ENCODE measurements around the gene CSRNP3.

The CSRNP3 gene

DNA sequence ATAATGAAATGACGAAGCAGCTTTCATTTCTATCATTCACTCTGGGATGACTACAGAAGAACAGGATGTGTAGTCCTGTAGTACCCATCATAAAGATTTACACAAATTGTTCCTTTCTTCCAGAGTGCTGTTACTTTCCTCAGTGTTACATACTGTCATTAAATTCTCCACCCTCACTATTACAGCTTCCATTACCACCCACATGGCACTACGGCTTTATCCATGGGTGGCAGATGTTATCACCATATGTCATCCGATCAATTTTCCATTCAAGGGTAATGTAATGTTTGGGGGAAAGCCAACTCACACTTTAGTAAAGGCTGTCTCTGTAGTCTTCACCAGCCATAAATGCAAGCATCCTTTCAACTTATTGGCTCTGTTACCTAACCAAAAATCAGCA, 7.1 kb upstream of the CSRNP3 start:
- TF ChIP-seq, protein P1, sequence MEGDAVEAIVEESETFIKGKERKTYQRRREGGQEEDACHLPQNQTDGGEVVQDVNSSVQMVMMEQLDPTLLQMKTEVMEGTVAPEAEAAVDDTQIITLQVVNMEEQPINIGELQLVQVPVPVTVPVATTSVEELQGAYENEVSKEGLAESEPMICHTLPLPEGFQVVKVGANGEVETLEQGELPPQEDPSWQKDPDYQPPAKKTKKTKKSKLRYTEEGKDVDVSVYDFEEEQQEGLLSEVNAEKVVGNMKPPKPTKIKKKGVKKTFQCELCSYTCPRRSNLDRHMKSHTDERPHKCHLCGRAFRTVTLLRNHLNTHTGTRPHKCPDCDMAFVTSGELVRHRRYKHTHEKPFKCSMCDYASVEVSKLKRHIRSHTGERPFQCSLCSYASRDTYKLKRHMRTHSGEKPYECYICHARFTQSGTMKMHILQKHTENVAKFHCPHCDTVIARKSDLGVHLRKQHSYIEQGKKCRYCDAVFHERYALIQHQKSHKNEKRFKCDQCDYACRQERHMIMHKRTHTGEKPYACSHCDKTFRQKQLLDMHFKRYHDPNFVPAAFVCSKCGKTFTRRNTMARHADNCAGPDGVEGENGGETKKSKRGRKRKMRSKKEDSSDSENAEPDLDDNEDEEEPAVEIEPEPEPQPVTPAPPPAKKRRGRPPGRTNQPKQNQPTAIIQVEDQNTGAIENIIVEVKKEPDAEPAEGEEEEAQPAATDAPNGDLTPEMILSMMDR (conservative IDR thresholded peaks at IDR 0.05; ENCODE audit: control insufficient read depth, insufficient read depth, low read depth, low read length), result no peak
- no peak for DNase-seq (ENCODE audit: low read depth)
- H3K4me3 ChIP-seq (ENCODE audit: control insufficient read depth, low read depth, low read length), result no peak overlapping the region

DNA sequence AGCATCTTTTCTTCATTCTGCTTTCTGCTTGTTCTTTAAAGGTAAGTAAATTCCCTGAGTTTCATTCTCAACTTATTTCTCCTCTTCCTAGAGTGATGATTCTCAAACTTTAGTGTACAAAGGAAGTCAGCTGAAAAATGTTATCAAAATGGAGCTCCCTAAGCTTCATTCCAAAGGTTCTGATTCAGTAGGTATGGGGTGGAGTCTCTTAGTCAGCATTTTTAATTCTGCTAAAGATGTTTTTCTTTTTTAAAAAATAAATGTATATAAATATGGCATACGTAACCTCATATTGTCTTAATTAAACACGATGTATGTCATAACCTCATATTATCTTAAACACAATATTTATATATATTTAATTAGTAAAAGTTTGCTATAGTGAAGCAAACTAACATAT, 3.1 kb upstream of the CSRNP3 start:
- no peak overlapping the region for H3K4me3 ChIP-seq (ENCODE audit: control insufficient read depth, low read depth, low read length)
- TF ChIP-seq, protein P1 (conservative IDR thresholded peaks at IDR 0.05; ENCODE audit: control insufficient read depth, insufficient read depth, low read depth, low read length), result no peak
- DNase-seq (ENCODE audit: low read depth), result no peak

DNA sequence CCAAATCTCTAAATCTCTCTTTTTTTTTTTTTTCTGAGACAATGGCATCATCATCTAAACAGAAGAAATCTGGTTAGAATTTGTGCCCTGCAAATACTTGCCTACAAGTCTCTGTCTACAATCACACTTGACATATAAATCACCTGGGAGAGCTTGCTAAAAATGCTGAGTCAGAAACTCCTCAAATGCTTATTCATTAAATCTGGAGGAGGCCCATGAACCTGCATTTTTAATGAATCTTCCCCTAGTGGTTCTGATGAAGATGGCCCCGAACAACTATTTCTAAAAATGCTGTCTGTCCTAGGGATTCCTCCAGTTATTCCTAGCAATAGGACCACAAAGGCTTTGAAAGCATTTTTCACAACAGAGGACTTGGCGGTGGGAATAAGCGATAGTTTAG, 1.6 kb upstream of the CSRNP3 start:
- no peak overlapping the region for H3K4me3 ChIP-seq (ENCODE audit: control insufficient read depth, low read depth, low read length)
- TF ChIP-seq, protein P1 (conservative IDR thresholded peaks at IDR 0.05; ENCODE audit: control insufficient read depth, insufficient read depth, low read depth, low read length), result no peak
- DNase-seq (ENCODE audit: low read depth), result no peak

DNA sequence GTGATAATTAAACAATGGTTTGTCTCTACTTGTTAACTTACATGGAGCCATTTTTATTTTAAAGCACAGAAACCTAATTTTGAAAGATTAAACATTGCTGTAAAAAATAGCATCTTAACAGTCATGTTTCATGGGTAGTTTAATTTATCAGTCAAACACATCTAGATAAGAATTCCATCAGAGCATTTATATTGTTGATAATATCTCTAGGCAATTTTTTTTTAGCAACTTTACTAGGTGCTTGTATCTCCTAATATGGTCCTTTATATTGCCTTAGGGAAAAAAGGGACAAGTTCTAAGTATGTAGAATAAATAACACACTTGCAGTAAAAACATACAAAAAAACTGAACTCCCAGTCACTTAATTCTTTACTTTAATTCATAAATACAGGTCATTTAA, 863 bp downstream of the CSRNP3 start:
- TF ChIP-seq, protein P1 (conservative IDR thresholded peaks at IDR 0.05; ENCODE audit: control insufficient read depth, insufficient read depth, low read depth, low read length), result no peak
- peak overlapping the region; percentile 69 for H3K4me3 ChIP-seq (ENCODE audit: control insufficient read depth, low read depth, low read length)
- no peak for DNase-seq (ENCODE audit: low read depth)

DNA sequence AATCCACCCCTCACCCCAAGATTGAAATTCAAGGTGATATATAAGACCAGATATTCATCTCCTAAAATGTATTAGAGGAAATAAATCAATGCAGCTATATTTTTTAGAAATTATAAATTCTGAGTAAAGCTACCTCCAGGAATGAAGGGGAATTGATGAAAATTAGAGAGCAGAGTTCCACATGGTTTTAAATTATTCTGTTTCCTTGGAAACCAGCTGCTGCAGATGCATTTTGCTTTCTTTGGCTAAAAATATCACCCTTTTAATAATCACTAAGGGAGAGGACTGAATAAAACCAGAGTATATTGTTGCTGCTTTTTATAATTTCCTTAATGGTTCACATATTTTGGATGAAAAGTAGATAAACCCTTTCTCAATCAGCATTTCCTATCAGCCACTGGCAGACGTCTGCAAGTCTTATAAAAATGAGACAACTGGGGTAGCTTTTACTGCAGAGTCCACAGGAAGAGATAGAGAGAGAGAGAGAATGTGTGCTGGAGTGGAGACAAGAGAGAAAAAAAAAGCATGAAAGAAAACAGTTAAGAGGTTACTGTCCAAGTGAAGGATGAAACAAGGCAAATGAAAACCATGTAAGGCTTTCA, 2.0 kb downstream of the CSRNP3 start:
- no peak for DNase-seq (ENCODE audit: low read depth)
- TF ChIP-seq, protein P1 (conservative IDR thresholded peaks at IDR 0.05; ENCODE audit: control insufficient read depth, insufficient read depth, low read depth, low read length), result no peak
- H3K4me3 ChIP-seq (ENCODE audit: control insufficient read depth, low read depth, low read length), result no peak overlapping the region

DNA sequence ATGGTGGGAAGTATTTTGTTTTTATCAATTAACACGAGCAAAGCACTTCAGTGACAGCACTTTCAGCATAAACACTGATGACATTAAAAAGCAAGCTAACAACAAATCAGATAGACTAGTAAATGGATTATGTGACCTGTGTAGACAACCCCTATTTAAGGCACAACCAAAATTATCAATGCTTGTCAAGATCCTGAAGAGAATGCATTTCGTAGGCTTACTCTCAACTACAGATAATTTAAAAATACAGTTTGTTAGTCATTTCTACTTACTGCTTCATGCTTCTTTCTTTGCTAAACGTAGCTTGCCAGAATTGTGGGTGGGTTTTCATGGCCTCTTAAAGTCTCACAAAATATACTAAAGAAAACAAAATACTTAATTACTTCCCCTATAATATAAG, 3.4 kb downstream of the CSRNP3 start:
- DNase-seq (ENCODE audit: low read depth), result no peak
- TF ChIP-seq, protein P1 (conservative IDR thresholded peaks at IDR 0.05; ENCODE audit: control insufficient read depth, insufficient read depth, low read depth, low read length), result no peak
- no peak overlapping the region for H3K4me3 ChIP-seq (ENCODE audit: control insufficient read depth, low read depth, low read length)

Data from fibroblast of mammary gland (primary cell).